NCI-H526 treated with DMSO at 0.1 percent for 48 hours (cell line): ENCODE results near the gene GSTM4.

Experiments used
- DNase-seq: peaks from one replicate; lab custom pipeline; 2025; lab: John Stamatoyannopoulos, UW

Gene GSTM4

DNA sequence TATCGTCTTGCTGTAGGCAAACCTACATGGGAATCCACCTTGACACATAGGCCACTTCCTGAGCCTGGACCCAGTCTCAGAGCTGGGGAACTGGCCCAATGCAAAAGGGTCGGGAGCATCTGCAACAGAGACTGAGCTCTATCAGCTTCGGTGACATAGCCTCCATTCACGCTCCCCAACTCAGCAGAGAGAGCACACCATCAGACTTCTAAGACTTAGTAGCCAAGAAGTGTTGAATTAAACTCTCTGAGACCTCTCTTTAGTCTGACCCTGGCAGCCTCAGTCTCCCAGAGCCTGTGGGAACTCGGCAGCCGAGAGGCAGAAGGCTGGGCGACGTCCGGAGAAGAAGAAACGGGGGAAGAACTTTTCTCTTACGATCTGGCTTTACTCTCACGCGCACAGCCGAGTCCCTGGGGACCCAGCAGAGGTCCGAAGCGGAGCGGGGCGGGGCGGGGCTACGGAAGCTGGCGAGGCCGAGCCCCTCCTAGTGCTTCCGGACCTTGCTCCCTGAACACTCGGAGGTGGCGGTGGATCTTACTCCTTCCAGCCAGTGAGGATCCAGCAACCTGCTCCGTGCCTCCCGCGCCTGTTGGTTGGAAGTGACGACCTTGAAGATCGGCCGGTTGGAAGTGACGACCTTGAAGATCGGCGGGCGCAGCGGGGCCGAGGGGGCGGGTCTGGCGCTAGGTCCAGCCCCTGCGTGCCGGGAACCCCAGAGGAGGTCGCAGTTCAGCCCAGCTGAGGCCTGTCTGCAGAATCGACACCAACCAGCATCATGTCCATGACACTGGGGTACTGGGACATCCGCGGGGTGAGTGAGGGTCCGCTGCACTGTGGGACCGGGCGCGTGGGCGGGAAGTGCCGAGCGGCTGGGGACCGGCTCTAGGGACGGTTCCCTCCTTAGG lies at the start of gene GSTM4:
GSTM4 (plus strand) TSS at position 485 of the 905 bp plus-strand sequence; CDS start at position 776, 291 bp downstream.
- DNase-seq = peak; percentile 52

DNA sequence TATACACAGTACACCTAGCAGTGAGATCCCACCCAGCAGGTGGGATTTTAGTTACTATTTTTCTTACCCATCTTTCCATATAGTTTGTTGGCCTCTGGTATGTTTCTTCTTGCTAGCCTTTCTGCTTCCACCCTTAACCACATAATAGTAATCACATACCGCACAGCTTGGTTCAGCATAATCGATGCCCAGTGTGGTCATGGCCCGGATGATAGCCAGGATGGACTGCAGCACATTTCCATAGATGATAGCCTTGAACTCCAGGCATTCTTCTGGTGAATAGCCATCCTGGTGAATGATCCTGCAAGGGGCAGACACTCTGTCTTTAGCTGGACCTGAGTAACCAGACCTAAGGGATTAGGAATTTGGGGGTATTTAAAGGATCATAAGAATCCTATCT lies 46.0 kb upstream of the GSTM4 start:
- no peak for DNase-seq

GRCh38 chr1:109610609-109611307 lies 45.1 kb upstream of the GSTM4 start:
- no peak for DNase-seq

DNA sequence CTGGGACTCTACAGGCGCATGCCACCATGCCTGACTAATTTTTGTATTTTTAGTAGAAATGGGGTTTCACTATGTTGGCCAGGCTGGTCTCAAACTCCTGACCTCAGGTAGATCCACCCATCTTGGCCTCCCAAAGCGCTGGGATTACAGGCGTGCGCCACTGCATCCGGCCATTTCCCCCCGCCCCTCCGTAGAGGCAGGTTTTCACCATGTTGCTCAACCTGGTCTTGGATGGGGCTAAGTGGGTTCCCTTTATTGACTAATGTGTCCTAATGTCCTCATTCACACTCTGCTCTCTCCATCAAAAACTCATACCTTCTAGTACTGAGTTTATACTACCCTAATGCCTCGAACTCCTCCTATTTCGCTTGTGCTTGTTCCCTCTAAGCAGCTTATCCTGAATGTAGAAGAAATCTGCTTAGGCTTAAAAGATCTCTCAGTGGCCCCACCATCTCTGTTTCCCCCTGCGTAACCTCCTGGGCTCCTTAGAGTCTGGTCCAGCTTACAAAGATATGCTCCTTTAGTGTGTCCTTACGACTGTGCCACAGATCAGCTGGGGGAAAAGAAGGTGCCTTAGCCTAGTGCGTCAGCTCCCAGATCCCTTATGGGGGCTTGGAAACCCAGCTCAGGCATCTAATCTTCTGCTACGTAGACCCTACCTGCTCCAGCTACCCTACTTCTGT lies 44.5 kb upstream of the GSTM4 start:
- no peak for DNase-seq

- DNase-seq = no peak
Observed at GRCh38 chr1:109613361-109614147, 42.3 kb upstream of the GSTM4 start.

DNA sequence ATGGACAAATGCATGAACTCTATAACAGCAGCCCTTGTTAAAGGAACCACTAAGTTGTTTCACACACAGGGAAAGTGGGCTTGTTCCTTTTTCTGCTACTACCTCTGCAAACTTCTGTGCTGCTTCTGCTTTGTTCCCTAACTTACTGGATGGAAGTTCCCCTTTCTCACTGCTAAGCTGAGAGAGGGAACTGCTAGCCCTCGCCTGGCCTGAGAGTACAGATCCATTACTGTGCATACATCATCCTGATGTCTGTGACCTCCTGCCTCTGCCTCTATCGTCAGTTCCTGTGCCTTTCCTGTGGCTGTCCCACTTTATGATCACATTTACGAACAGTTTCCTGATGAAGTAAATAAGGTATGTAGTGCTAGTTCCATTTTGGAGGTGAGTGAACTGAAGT lies 40.0 kb upstream of the GSTM4 start:
- DNase-seq = no peak

- no peak for DNase-seq
Observed at GRCh38 chr1:109616391-109616790, 39.5 kb upstream of the GSTM4 start.

DNA sequence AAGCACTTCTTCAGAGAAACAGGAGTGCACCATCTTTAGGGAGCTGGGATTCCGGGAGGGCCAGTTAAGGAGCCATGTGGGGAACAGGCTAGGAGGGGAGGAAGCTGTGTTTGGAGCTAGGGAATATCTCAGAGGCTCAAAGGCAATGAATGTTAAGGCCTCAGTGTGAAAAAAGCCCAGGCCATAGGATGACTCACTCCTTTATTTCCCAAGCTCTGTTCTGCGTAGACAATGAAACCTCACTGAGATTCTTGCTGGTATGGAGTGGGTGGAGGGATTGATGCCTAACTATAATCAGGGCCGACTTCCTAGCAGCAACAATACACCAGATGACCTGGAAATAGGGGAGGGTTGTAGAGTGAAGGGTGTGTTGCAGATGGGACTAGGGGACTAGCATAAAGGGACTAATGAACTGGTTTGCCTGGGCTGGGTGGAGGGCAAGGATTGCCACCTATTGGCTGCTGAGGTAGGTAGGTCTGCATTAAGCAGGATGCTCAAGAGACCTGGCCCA lies 38.6 kb upstream of the GSTM4 start:
- DNase-seq = no peak

DNA sequence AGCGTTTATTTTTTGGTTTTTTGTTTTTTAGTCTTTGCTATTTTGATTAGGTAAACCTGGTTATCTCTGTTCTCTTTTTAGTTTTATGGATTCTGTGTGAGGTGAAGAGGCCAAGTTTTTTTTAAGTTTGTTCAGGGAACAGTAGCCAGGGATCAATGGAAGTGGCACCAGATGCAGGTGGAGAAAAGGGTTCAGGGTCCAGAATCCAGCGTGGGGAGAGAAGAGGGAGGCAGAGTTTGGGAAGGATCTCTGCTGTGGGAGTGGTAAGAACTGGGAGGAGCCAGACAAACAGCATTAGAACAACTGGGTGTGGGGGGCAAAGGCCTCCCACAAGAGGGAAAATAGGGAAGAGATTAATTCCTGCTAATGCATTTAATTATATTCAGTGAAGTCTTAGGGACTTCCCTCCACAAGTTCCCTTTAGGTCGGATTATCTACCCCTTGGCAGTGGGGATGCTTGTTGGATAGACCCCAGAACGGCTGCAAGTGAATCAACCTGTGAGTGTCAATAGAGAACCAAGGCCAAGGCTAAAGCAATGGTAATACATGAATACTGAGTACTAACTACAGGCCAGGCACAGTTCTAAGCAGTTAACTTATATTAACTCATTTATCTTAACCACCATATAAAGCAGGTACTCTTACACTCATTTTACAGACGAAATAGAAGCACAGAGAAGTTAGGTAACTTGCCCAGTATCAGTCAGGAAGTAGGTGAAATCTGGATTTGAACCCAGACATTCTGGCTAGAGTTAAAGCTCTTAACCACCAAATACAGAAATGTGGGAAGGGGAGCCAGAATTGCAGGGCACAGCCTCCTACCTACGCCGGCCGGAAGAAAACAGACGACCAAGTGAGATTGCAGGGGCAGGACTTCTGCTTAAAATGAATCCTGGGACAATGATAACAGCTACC lies 37.0 kb upstream of the GSTM4 start:
- no peak for DNase-seq

DNA sequence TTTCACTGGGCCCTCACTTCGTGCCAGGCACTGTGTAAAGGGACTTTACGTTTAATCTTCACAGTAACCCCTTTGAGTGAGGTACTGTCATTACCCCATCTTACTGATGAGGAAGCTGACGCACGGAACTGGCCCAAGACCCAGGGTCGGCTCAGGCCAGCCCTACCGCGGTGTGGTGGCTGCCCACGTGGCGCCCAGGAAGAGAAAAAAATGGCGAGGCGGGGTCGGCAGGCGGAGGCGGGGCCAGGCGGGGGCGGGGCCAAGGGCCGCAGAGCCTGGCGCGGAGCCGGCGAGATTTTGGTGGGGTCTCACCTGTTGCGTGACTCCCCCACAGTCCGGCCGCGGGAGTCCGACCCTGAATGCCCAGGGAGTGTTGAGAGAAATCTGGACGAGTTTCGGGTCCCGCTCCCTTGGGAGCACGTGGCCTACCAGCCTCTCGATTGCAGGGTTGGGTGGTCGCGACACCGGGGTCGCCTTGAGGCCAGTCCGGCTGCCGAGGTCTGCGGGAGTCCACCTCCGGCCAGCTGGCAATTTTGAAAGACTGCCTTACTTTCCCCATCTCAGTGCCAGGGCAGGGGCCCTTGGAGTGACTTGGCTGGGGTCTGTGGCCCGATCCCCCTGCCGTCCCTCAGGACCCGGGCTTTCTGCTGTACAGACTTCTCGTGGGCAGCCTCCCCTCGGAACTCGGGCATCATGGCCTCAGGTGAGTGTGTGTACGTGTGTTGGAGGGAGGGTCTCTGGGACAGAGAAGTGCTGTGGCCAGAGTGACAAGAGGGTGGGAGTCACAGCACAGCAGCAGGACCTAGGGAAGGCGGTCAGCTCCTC lies 36.1 kb upstream of the GSTM4 start, which contains the start of the genes AMPD2 and GNAT2:
AMPD2 (plus strand) TSS at position 262 of the 825 bp plus-strand sequence. CDS start 1,339 bp downstream, outside the sequence.
GNAT2 (minus strand) TSS at position 41 of the 825 bp plus-strand sequence. CDS start 6,746 bp downstream, outside the sequence.
- peak; percentile 22 for DNase-seq

DNA sequence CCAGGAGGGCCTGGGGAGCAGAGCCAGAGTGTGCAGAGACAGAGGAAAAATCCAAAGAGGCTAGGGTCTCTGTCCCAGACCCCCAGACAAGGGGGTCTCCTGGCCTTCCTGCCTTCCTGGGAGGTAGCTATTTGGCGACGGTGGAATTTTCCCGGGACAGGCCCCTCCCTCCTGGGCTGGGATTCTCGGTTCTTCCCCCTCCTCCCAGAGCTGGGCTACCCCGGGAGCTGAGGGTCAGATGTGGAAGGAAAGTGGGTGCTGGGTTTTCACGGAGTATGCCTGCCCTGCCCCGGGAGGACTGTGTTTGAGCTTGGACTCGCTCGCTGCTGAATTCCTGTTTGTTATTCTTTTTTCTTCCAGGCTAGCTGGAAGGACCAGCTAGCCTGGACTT lies 35.5 kb upstream of the GSTM4 start:
- peak; percentile 50 for DNase-seq

DNA sequence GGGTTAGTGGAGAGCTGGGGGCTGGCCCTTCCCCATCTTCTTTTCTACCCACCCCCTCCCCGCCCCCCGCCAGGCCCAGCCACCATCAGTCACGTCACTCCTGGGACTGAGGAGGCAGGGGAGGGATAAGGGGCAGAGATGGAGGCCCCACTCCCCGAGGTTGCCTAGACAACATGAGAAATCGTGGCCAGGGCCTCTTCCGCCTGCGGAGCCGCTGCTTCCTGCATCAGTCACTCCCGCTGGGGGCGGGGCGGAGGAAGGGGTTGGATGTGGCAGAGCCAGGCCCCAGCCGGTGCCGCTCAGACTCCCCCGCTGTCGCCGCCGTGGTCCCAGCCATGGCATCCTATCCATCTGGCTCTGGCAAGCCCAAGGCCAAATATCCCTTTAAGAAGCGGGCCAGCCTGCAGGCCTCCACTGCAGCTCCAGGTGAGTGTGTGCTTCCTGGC lies 35.0 kb upstream of the GSTM4 start:
- DNase-seq = peak; percentile 76

DNA sequence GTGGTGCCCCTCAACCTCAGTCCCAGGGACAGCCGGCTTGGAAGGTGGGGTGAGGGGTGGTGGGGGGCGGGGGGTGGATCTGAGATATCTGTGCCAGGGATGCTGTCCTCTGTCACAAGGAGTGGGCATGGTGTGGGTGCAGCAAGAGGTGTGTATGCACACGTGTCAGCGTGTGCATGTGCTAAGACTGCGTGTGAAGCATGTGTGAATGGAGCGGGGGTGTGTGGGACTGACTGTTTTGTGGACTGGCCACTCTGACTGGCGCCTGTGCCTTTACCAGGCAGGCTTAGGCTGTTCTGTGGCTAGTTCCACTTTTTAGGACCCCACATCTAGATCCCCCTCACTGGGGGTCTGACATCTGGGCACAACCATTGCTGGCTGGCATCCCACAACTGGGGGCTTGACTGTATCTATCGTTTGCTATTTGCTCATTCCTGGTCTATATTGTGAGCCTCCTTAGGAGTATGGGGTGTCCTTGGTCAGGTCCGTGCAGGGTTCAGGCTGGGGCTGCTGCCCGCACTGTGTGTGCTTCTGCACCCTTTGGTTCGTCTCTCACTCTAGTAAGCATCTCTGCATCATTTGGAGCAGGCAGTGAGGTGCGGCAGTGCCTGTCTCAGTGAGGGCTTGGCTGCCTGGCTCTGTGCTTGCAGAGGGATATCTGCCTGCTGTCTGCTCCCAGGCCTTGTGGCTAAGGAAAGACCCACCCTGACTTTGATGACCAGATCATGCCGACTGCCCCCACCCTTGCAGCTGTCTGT lies 34.3 kb upstream of the GSTM4 start:
- DNase-seq = no peak

GRCh38 chr1:109622137-109622892 lies 33.6 kb upstream of the GSTM4 start:
- no peak for DNase-seq

- DNase-seq = no peak
Observed at GRCh38 chr1:109622895-109623294, 33.0 kb upstream of the GSTM4 start.

DNA sequence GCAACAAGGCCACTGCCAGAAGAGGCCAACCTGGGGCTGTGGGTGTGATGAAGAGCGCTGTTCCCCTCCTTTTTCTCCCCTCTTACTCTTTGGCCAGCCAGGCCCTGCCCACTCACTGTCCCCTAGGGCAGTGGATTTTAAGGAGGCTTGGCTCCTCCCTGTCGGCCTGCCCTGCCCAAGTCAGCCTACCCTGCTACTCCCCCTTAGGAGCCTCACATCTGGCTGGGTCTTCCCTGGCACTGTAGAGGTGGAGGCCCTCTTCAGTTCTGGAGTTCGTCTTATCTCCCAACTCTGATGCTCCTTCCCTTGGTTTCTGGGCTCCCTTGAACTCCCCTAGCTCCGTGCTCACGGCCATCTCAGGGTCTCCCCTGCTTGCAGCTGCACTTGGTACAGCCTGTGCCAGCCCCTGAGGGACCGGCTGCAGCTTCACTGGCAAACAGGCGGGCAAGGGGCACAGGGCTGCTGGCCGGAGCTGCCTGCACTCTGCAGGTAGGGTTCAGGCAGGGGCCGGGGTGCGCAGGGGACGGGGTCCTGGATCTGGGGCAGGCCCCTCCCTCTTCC lies 32.2 kb upstream of the GSTM4 start:
- no peak for DNase-seq
